Hepatocyte (in vitro differentiated cells): ENCODE data around the gene ZGLP1. TPM values are rescaled to one million over a fixed set of nuclear protein-coding genes. Genes with fewer than 3 reads are reported as not detected.

ENCODE experiments used
- DNase-seq: peaks from one replicate; pipeline ENCODE4 v3.0.0-alpha.2; 2016; ENCODE audit warnings: low spot score
- H2AFZ ChIP-seq: fragments of 200-600 bp; sonication (generic); 2 replicates; pipeline ENCODE4 v1.6.0; 2016; ENCODE audit warnings: antibody characterized with exemption, mild to moderate bottlenecking
- H3K27ac ChIP-seq: fragments of 200-600 bp; sonication (generic); 2 replicates; pipeline ENCODE4 v1.5.1; 2016; ENCODE audit warnings: mild to moderate bottlenecking
- H3K27me3 ChIP-seq: fragments of 200-600 bp; sonication (generic); 2 replicates; pipeline ENCODE4 v1.6.1; 2016
- H3K36me3 ChIP-seq: fragments of 200-600 bp; sonication (generic); replicated peaks from 2 replicates; pipeline ENCODE4 v1.5.1; 2016; ENCODE audit warnings: low read depth; ENCODE audit not compliant: insufficient read depth
- H3K4me1 ChIP-seq: fragments of 200-600 bp; sonication (generic); 2 replicates; pipeline ENCODE4 v1.5.1; 2016; ENCODE audit warnings: mild to moderate bottlenecking, moderate library complexity; ENCODE audit not compliant: insufficient read depth
- H3K4me2 ChIP-seq: fragments of 200-600 bp; sonication (generic); 2 replicates; pipeline ENCODE4 v1.6.0; 2016
- H3K4me3 ChIP-seq: fragments of 200-600 bp; sonication (generic); 2 replicates; pipeline ENCODE4 v1.5.1; 2016; ENCODE audit warnings: mild to moderate bottlenecking
- H3K79me2 ChIP-seq: fragments of 200-600 bp; sonication (generic); 2 replicates; pipeline ENCODE4 v1.6.0; 2017; ENCODE audit warnings: mild to moderate bottlenecking
- H3K9me2 ChIP-seq: fragments of 200-600 bp; sonication (generic); replicated peaks from 2 replicates; pipeline ENCODE4 v1.6.0; 2017; ENCODE audit warnings: mild to moderate bottlenecking; ENCODE audit not compliant: insufficient read depth
- H3K9me3 ChIP-seq: fragments of 200-600 bp; sonication (generic); 2 replicates; pipeline ENCODE4 v1.5.1; 2016; ENCODE audit warnings: low read depth, mild to moderate bottlenecking
- H4K20me1 ChIP-seq: fragments of 200-600 bp; sonication (generic); 2 replicates; pipeline ENCODE4 v1.6.0; 2016; ENCODE audit warnings: mild to moderate bottlenecking; ENCODE audit not compliant: insufficient read depth, poor library complexity, severe bottlenecking
- EZH2 ChIP-seq: fragments of 200-600 bp; sonication (generic); IDR thresholded peaks from 2 replicates; pipeline ENCODE4 v1.6.1; 2016; ENCODE audit warnings: antibody characterized with exemption, mild to moderate bottlenecking, borderline replicate concordance
- EZH2phosphoT487 ChIP-seq: fragments of 200-600 bp; sonication (generic); IDR thresholded peaks from one replicate; pipeline ENCODE4 v1.6.1; 2018; ENCODE audit warnings: antibody characterized with exemption, mild to moderate bottlenecking, low read depth, moderate library complexity; ENCODE audit not compliant: unreplicated experiment, severe bottlenecking
- WGBS: methylation state at CpG from one replicate; pipeline ENCODE4 v1.1.6; 2016; ENCODE audit warnings: low lambda C conversion rate; ENCODE audit errors: missing lambda C conversion rate; 5-methylcytosine and 5-hydroxymethylcytosine counted together
- polyA plus RNA-seq: library from polyadenylated mRNA; unstranded; fragments of >200 nt; fragmentation: Nextera tagmentation; extraction: Ambion mirVana; gene quantifications from 2 replicates; pipeline ENCODE4 v1.2.1, GENCODE V29; 2016
- total RNA-seq: library from RNA; depleted of rRNA; stranded (reverse); fragments of >200 nt; gene quantifications from 2 replicates; pipeline ENCODE4 v1.2.3, GENCODE V29; 2014
- TF ChIP-seq, protein P1 (sequence below): fragments of 200-600 bp; sonication (generic); IDR thresholded peaks from 2 replicates; pipeline ENCODE4 v1.5.1; 2016; ENCODE audit warnings: antibody characterized with exemption, mild to moderate bottlenecking; ENCODE audit not compliant: poor library complexity

Gene ZGLP1
- total and polyA plus RNA-seq, 2 experiments from 2014 or later, result 2.6 to 10.3 TPM

DNA sequence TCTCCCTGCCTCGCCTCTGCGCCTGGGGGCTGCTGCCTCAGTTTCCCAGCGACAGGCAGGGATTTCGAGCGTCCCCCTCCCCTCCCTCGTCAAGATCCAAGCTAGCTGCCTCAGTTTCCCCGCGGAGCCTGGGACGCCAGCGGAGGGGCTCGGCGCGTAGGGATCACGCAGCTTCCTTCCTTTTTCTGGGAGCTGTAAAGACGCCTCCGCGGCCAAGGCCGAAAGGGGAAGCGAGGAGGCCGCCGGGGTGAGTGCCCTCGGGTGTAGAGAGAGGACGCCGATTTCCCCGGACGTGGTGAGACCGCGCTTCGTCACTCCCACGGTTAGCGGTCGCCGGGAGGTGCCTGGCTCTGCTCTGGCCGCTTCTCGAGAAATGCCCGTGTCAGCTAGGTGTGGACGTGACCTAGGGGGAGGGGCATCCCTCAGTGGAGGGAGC lies 39.4 kb downstream of the ZGLP1 start:
- no peak for DNase-seq
- WGBS, result 12% methylated on average over 36 of the region's 37 CpGs
- Histone ChIP-seq H3K27me3 (peaks cover 22% of the 10 kb centered on the region), H3K79me2 (no peaks in the 10 kb centered on the region), H3K27ac (peak overlapping the region; percentile 73), H2AFZ (peak overlapping the region; percentile 71), H3K4me1 (peaks cover 11% of the 10 kb centered on the region), H4K20me1 (no peaks in the 10 kb centered on the region), H3K36me3 (no peaks in the 10 kb centered on the region), H3K9me3 (no peaks in the 10 kb centered on the region), H3K9me2 (no peaks in the 10 kb centered on the region), H3K4me3 (peak overlapping the region; percentile 13), H3K4me2 (peak overlapping the region; percentile 93)
- TF ChIP-seq EZH2phosphoT487, result no peak
- peak; percentile 55 for TF ChIP-seq EZH2

DNA sequence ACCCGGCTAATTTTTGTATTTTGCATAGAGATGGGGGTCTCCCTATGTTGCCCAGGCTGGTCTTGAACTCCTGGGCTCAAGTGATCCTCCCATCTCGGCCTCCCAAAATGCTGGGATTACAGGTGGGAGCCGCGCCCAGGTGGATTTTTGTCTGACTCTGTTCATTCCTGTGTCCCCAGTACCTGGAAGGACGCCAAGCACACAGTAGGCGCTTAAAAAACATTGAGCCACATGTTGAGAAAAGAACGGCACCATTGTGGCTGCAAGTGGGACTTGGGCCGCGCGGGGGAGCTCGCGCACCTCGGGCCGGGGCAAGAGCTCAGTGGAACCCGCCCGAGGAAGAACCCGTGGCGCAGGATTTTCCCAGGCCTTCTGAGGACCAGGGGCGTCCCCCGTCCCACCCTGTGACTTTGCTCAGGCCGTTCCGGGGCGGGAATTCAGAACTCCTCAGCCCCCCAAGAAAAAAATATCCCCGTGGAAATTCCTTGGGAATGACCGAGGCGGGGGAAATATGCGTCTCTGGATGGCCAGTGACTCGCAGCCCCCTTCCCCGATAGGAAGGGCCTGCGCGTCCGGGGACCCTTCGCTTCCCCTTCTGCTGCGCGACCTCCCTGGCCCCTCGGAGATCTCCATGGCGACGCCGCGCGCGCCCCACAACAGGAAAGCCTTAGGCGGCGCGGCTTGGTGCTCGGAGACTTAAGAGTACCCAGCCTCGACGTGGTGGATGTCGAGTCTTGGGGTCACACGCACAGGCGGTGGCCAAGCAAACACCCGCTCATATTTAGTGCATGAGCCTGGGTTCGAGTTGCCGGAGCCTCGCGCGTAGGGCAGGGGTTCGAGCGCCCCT lies 40.1 kb downstream of the ZGLP1 start:
- Histone ChIP-seq H2AFZ (peak overlapping the region; percentile 71), H3K4me1 (peaks cover 11% of the 10 kb centered on the region), H3K9me3 (no peaks in the 10 kb centered on the region), H3K27ac (peak overlapping the region; percentile 73), H3K4me3 (peak overlapping the region; percentile 13), H3K27me3 (peaks cover 22% of the 10 kb centered on the region), H3K9me2 (no peaks in the 10 kb centered on the region), H4K20me1 (no peaks in the 10 kb centered on the region), H3K79me2 (no peaks in the 10 kb centered on the region), H3K36me3 (no peaks in the 10 kb centered on the region), H3K4me2 (peak overlapping the region; percentile 93)
- 13% methylated on average over 52 of the region's 59 CpGs for WGBS
- TF ChIP-seq EZH2phosphoT487 (no peak), EZH2 (peak; percentile 54)
- TF ChIP-seq, protein P1, sequence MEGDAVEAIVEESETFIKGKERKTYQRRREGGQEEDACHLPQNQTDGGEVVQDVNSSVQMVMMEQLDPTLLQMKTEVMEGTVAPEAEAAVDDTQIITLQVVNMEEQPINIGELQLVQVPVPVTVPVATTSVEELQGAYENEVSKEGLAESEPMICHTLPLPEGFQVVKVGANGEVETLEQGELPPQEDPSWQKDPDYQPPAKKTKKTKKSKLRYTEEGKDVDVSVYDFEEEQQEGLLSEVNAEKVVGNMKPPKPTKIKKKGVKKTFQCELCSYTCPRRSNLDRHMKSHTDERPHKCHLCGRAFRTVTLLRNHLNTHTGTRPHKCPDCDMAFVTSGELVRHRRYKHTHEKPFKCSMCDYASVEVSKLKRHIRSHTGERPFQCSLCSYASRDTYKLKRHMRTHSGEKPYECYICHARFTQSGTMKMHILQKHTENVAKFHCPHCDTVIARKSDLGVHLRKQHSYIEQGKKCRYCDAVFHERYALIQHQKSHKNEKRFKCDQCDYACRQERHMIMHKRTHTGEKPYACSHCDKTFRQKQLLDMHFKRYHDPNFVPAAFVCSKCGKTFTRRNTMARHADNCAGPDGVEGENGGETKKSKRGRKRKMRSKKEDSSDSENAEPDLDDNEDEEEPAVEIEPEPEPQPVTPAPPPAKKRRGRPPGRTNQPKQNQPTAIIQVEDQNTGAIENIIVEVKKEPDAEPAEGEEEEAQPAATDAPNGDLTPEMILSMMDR, result peak; percentile 93
- peak; percentile 89 for DNase-seq

DNA sequence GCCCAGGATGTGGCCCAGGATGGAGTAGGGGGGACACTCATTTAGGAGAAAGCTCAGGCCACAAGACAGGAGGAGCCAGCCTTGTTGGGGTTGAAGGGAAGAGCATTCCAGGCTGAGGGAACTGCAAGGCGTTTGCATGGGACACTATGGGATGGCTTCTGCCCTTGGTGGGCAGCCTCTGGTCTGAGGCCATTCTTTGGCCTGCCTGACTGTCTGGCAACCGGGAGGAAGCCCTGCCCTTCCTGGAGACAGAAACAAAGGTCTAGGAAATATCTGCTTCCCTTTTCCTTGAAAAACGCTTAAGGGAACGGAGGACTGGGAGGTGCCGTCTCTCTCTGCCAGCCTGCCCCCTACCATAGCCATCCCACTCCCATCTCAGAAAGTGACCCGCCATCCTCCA lies 41.5 kb downstream of the ZGLP1 start:
- Histone ChIP-seq H3K9me2 (no peaks in the 10 kb centered on the region), H3K27ac (no peak overlapping the region), H3K27me3 (peaks cover 22% of the 10 kb centered on the region), H2AFZ (no peak overlapping the region), H3K4me1 (peaks cover 11% of the 10 kb centered on the region), H3K4me2 (no peak overlapping the region), H3K4me3 (no peak overlapping the region), H4K20me1 (no peaks in the 10 kb centered on the region), H3K36me3 (no peaks in the 10 kb centered on the region), H3K79me2 (no peaks in the 10 kb centered on the region), H3K9me3 (no peaks in the 10 kb centered on the region)
- WGBS, result 82% methylated on average over 6 of the region's 6 CpGs
- DNase-seq, result no peak
- TF ChIP-seq, protein P1, result no peak
- TF ChIP-seq EZH2, result no peak
- no peak for TF ChIP-seq EZH2phosphoT487

DNA sequence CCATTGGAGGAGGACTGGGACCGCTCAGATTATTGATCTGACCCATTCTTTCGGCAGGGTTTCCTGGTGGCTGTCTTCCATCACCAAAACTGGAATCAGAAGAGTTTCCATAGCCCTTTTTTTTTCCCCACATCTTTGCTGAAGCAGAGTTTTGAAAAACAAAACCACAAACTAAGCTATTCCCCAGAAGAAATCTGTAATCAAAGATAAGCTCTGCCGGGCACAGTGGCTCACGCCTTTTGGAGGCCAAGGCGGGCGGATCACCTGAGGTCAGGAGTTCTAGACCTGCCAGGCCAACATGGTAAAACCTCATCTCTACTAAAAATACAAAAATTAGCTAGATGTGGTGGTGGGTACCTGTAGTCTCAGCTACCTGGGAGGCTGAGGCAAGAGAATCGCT lies 42.9 kb downstream of the ZGLP1 start:
- Histone ChIP-seq H3K4me2 (no peak overlapping the region), H3K27ac (no peak overlapping the region), H3K9me3 (no peaks in the 10 kb centered on the region), H3K79me2 (no peaks in the 10 kb centered on the region), H3K27me3 (peaks cover 16% of the 10 kb centered on the region), H4K20me1 (no peaks in the 10 kb centered on the region), H3K36me3 (no peaks in the 10 kb centered on the region), H2AFZ (no peak overlapping the region), H3K4me1 (peaks cover 11% of the 10 kb centered on the region), H3K4me3 (no peak overlapping the region), H3K9me2 (no peaks in the 10 kb centered on the region)
- TF ChIP-seq EZH2phosphoT487, result no peak
- no peak for TF ChIP-seq EZH2
- TF ChIP-seq, protein P1, result no peak
- 87% methylated on average over 7 of the region's 7 CpGs for WGBS
- no peak for DNase-seq
